ENCODE data around the gene APOA4. TPM values are rescaled to one million over a fixed set of nuclear protein-coding genes. Genes with fewer than 3 reads are reported as not detected.

Gene APOA4
- total and polyA plus RNA-seq, 2 of the 13 experiments (the other 11 are each of a cell fraction or from before 2014, with no cell fraction given), result 3.8 to 7.2 TPM

DNA sequence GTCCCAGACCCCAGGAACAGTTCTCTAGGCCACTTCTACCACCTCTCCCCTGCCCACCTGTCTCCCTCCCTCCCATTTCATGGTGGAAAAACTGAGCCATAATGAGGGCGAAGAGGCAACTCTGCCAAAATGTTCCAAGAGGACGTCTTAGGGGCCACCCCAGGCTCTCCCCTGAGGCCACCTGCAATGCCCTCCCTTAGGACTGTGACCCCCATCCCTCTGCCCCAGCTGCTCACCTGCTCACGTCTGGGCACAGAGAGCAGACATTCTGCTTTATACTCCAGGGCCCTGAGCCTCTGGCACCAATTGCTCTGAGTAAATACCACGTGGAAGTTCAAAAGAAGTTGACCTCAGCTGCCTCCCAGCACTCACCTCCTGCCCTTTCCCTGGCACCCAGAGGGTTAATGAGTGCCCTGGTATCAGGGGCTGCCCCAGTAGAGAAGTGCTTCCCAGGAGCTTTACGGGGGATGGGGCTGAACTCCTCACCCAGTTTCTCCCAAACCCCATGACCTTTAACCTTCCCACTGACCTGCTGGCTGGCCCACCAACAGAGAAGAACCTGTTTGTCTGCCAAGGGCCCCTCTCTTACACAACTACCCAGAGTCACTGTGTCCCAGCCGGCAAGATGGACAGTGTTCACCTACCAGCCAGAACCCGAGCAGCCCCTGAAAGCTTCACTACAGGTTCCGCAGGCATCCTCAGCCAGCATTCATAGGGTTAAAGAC is 30.8 kb downstream of the APOA4 start (continued):
- TF ChIP-seq, protein P1, sequence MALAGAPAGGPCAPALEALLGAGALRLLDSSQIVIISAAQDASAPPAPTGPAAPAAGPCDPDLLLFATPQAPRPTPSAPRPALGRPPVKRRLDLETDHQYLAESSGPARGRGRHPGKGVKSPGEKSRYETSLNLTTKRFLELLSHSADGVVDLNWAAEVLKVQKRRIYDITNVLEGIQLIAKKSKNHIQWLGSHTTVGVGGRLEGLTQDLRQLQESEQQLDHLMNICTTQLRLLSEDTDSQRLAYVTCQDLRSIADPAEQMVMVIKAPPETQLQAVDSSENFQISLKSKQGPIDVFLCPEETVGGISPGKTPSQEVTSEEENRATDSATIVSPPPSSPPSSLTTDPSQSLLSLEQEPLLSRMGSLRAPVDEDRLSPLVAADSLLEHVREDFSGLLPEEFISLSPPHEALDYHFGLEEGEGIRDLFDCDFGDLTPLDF (CRISPR knock-in tag; IDR thresholded peaks at IDR 0.05), result no peak
- TF ChIP-seq ZNF17 (CRISPR knock-in tag; IDR thresholded peaks at IDR 0.05) (no peak), NKX3-1 (CRISPR knock-in tag; IDR thresholded peaks at IDR 0.05) (no peak), ZNF501 (CRISPR knock-in tag; IDR thresholded peaks at IDR 0.05) (peak; percentile 43; the same call in 1 of the 2 replicates), ZNF746 (CRISPR knock-in tag; IDR thresholded peaks at IDR 0.05) (peak; percentile 58; the same call in 1 of the 2 replicates), ZNF12 (CRISPR knock-in tag; IDR thresholded peaks at IDR 0.05) (no peak), RCOR2 (CRISPR knock-in tag; IDR thresholded peaks at IDR 0.05) (peak; percentile 62; the same call in 1 of the 2 replicates), CEBPG (CRISPR knock-in tag; IDR thresholded peaks at IDR 0.05) (peak; percentile 42; the same call in 1 of the 2 replicates), ZNF205 (CRISPR knock-in tag; IDR thresholded peaks at IDR 0.05) (peak; percentile 58; the same call in 1 of the 2 replicates), ZNF20 (CRISPR knock-in tag; IDR thresholded peaks at IDR 0.05) (no peak), MAZ (IDR thresholded peaks at IDR 0.05; ENCODE audit: borderline replicate concordance, low read depth, low read length) (no peak; the same call in 1 of the 2 replicates), MAZ (CRISPR knock-in tag; IDR thresholded peaks at IDR 0.05; ENCODE audit: low read depth) (peak; percentile 43), SALL2 (CRISPR knock-in tag; IDR thresholded peaks at IDR 0.05) (no peak), CREM (IDR thresholded peaks at IDR 0.05) (peak; percentile 76), CREM (CRISPR knock-in tag; IDR thresholded peaks at IDR 0.05) (no peak), ELF1 (CRISPR knock-in tag; IDR thresholded peaks at IDR 0.05) (0 out of 2 replicates have a peak, but pooled peaks have one; percentile 6), MTA1 (CRISPR knock-in tag; IDR thresholded peaks at IDR 0.05; ENCODE audit: borderline replicate concordance) (peak; percentile 78; the same call in 1 of the 2 replicates), ZNF263 (CRISPR knock-in tag; IDR thresholded peaks at IDR 0.05) (peak; percentile 39; the same call in 1 of the 2 replicates), MED8 (CRISPR knock-in tag; IDR thresholded peaks at IDR 0.05; ENCODE audit: insufficient replicate concordance) (peak; percentile 49)
- TF ChIP-seq, protein P2, sequence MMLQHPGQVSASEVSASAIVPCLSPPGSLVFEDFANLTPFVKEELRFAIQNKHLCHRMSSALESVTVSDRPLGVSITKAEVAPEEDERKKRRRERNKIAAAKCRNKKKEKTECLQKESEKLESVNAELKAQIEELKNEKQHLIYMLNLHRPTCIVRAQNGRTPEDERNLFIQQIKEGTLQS (CRISPR knock-in tag; IDR thresholded peaks at IDR 0.05), result no peak
- TF ChIP-seq, protein P3, sequence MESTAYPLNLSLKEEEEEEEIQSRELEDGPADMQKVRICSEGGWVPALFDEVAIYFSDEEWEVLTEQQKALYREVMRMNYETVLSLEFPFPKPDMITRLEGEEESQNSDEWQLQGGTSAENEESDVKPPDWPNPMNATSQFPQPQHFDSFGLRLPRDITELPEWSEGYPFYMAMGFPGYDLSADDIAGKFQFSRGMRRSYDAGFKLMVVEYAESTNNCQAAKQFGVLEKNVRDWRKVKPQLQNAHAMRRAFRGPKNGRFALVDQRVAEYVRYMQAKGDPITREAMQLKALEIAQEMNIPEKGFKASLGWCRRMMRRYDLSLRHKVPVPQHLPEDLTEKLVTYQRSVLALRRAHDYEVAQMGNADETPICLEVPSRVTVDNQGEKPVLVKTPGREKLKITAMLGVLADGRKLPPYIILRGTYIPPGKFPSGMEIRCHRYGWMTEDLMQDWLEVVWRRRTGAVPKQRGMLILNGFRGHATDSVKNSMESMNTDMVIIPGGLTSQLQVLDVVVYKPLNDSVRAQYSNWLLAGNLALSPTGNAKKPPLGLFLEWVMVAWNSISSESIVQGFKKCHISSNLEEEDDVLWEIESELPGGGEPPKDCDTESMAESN (CRISPR knock-in tag; conservative IDR thresholded peaks at IDR 0.05), result 0 out of 2 replicates have a peak, but pooled peaks have one; percentile 49
- TF ChIP-seq, protein P4, sequence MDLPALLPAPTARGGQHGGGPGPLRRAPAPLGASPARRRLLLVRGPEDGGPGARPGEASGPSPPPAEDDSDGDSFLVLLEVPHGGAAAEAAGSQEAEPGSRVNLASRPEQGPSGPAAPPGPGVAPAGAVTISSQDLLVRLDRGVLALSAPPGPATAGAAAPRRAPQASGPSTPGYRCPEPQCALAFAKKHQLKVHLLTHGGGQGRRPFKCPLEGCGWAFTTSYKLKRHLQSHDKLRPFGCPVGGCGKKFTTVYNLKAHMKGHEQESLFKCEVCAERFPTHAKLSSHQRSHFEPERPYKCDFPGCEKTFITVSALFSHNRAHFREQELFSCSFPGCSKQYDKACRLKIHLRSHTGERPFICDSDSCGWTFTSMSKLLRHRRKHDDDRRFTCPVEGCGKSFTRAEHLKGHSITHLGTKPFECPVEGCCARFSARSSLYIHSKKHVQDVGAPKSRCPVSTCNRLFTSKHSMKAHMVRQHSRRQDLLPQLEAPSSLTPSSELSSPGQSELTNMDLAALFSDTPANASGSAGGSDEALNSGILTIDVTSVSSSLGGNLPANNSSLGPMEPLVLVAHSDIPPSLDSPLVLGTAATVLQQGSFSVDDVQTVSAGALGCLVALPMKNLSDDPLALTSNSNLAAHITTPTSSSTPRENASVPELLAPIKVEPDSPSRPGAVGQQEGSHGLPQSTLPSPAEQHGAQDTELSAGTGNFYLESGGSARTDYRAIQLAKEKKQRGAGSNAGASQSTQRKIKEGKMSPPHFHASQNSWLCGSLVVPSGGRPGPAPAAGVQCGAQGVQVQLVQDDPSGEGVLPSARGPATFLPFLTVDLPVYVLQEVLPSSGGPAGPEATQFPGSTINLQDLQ (CRISPR knock-in tag; IDR thresholded peaks at IDR 0.05), result peak; percentile 46; the same call in 1 of the 2 replicates
- TF ChIP-seq, protein P5, sequence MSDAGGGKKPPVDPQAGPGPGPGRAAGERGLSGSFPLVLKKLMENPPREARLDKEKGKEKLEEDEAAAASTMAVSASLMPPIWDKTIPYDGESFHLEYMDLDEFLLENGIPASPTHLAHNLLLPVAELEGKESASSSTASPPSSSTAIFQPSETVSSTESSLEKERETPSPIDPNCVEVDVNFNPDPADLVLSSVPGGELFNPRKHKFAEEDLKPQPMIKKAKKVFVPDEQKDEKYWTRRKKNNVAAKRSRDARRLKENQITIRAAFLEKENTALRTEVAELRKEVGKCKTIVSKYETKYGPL (CRISPR knock-in tag; IDR thresholded peaks at IDR 0.05), result 0 out of 2 replicates have a peak, but pooled peaks have one; percentile 57

Measured in HepG2 (cell line).